GM12864 (cell line): ENCODE data around the gene GRIP2.

Experiments used
- DNase-seq: peaks from one replicate; pipeline ENCODE4 v3.0.0-alpha.2; 2011; ENCODE audit warnings: low read depth
- H3K4me3 ChIP-seq: 2 replicates; pipeline ENCODE4 v1.5.1; 2011; ENCODE audit warnings: mild to moderate bottlenecking, low read depth, low read length, control low read depth
- TF ChIP-seq, protein P1 (sequence below): IDR thresholded peaks from 2 replicates; pipeline ENCODE4 v1.5.1; 2011; ENCODE audit warnings: low read depth, mild to moderate bottlenecking, moderate library complexity, low read length, control low read depth, inconsistent platforms; ENCODE audit errors: missing control alignments

The GRIP2 gene

DNA sequence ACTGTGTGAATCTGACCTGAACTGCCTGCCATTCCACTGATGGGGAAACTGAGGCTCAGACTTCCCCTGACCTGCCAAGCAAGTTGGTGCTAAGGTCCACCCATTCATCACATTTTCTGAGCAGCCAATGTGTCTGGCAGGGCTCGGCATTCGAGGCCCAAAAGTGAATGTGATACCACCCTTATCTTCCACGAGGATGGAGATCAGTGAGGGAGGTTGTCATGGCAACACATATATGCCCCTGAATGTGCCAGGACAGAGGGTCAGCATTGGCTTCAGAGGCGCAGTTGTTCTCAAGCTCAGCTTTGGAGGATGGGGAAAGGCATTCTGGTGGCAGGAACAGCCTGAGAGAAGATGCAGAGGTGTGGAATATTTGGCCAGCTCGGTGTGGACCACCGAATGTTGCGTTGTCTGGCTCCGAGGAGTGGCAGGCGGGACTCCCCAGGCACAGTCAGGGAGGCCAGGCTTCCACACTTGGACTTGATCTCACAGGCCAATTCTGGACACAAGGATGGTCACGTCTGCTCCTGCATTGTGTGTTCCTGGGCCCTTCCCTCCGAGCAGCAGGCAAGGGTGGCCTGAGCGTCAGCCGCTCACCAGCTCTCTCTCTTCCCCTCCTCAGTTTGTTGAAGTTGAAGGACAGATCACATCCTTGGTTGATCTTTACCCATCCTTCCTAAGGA lies 63.4 kb downstream of the GRIP2 start:
- TF ChIP-seq, protein P1, sequence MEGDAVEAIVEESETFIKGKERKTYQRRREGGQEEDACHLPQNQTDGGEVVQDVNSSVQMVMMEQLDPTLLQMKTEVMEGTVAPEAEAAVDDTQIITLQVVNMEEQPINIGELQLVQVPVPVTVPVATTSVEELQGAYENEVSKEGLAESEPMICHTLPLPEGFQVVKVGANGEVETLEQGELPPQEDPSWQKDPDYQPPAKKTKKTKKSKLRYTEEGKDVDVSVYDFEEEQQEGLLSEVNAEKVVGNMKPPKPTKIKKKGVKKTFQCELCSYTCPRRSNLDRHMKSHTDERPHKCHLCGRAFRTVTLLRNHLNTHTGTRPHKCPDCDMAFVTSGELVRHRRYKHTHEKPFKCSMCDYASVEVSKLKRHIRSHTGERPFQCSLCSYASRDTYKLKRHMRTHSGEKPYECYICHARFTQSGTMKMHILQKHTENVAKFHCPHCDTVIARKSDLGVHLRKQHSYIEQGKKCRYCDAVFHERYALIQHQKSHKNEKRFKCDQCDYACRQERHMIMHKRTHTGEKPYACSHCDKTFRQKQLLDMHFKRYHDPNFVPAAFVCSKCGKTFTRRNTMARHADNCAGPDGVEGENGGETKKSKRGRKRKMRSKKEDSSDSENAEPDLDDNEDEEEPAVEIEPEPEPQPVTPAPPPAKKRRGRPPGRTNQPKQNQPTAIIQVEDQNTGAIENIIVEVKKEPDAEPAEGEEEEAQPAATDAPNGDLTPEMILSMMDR = no peak
- no peak overlapping the region for H3K4me3 ChIP-seq
- DNase-seq = no peak

DNA sequence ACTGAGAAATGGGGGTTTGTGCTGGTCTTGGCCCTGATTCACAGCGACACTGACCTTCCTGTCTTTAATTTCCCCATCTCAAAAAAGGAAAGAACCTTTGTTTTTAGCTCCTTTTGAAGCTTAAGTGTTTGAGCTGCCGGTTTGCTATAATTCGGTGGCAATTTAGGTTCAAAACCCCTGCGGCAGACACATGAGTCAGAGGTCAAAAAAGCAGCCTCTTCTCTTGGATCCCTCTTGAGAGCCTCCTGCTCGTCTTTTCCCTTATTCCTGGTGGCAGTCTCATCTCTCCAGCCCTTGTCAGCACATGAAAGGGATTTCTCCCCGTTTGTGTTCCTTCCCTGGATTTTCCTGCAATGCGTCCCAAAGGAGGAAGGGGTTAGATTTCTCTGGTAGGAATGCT lies 64.5 kb downstream of the GRIP2 start:
- TF ChIP-seq, protein P1 = no peak
- DNase-seq = no peak

DNA sequence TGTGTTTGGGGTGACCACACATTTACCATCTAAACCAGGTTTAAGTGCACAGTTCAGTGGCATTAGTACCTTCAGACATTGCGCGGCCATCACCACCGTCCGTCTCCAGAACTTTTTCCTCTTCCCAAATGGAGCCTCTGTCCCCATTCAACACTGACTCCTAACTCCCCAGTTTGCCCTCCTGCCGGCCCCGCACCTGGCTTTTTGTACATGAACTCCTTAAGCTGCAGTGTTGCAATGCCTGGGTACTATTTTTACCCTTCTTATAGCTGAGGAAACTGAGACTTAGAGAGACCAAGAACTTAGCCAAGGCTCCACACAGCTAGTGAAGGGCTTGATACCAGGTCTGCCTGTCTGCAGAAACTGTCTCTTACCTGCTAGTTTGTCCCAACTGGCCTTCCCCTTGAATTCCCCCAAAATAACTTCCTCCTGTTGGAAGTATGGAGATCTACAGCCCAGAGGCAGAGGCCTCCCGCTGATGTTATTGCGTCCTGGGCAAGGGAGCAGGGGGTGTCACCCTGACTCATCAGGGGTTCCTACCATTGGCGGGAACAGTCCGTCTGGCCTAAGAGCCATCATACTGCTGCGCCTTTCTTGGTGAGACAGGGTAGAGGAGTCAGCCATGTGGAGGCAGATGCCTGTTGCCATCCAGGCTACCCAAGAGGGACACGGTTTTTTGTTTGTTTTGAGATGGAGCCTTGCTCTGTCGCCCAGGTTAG lies 65.6 kb downstream of the GRIP2 start:
- no peak overlapping the region for H3K4me3 ChIP-seq
- TF ChIP-seq, protein P1 = no peak
- DNase-seq = no peak

More for the DNA sequence above, 64.5 kb downstream of the GRIP2 start:
- H3K4me3 ChIP-seq = no peak overlapping the region

DNA sequence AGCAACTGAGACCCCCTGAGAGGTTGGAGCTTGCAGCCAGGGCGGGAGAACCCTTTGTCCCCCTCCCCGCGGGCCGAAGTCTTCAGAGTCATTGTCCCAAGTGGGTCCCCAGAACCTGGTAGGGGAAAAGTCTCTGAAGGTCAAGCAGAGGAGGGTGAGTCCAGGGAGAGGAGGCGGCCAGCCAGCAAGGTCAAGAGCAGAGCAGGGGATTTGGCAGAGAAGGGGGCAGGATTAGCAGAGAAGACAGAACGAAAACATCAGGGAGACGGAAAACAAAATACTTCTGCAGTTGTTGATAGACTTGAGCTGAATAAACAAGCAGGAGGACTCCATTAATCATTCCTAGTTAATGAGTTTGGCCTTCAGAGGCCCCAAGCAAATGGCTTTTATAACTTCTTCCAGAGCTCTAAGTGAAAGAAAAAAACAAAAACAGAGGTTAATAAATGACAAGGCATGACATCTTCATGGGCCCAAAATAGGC lies 66.7 kb downstream of the GRIP2 start:
- DNase-seq = no peak
- TF ChIP-seq, protein P1 = no peak
- no peak overlapping the region for H3K4me3 ChIP-seq

DNA sequence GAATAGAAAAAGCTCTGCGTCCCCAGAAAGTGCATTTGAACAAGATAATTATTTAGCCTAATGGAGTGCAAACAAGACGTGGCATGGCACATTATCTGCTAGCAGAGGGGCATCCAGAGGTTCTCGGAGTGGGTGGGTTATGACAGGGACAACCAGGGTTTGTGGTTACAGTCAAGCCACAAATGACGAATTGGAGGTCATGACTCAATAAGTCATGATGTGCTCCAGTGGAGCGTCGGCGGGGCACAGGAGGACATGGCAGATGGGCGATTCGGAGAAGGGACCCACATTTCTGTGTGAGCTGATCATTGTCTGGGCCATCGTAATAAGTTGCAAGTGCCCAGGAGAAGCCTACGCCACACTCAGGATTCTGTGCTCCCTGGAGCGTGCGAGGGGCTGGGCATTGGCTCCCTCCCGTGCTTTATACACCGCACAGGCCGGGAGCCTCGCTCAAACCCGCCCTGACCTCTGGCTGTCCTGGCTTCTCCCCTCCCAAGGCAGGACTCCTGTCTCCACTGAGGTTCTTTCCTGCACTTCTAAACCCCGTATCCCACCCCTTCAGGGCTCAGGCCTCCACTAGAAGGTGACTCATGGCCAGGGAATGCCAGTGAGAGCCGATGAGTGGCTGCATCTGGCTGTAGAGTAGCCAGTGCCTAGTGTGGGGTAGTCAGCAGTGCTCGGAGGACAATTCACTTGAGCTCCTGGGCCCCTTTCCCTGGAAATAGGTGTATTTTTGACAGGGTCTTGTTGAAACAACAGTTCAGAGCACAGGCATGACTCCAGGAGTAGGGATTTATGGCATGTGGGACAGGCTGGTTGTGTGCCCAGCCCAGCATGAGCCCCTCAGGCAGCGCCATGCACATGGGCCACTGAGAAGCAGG lies 67.4 kb downstream of the GRIP2 start:
- H3K4me3 ChIP-seq = no peak overlapping the region
- TF ChIP-seq, protein P1 = no peak
- no peak for DNase-seq

DNA sequence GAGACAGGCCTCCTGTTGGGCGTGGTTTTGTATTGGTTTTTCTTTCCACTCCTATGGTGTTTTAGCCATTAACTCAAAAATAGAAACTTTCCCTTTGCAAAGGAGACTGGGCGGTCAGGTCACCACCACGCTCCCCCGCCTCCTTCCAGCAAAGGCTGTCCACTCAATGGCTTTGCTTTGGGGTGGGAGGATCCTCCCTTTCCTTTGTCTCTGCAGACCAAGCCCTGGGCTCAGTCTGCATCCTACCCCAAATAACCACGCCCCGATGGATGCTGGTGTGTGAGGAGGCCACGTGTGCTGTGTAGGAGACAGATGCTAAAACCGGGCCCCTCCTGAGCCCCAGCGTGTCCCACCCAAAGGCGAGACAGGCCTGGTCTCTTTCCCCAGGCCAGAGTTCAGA lies 68.5 kb downstream of the GRIP2 start:
- TF ChIP-seq, protein P1 = no peak
- no peak for DNase-seq
- H3K4me3 ChIP-seq = no peak overlapping the region
